ENCODE results near the gene EAPP.

DNA sequence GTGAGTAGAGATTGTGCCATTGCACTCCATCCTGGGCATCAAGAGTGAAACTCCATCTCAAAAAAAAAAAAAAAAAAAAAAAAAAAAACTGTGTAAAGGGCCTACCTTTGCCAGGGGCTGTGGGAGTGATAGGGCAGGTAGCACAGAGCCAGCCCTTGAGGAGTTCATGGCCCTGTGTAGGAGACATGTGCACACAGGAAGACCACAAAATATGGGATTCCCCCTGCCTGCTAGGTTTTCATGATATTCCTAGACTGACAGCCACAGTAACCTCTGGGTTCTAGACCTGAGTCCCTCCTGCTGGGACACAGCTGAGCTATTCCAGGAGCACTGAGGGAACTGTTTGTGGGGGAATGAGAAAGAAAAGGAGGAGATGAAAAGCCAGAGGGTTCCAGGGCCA lies 69.2 kb downstream of the EAPP start:
- TF ChIP-seq, protein P1, sequence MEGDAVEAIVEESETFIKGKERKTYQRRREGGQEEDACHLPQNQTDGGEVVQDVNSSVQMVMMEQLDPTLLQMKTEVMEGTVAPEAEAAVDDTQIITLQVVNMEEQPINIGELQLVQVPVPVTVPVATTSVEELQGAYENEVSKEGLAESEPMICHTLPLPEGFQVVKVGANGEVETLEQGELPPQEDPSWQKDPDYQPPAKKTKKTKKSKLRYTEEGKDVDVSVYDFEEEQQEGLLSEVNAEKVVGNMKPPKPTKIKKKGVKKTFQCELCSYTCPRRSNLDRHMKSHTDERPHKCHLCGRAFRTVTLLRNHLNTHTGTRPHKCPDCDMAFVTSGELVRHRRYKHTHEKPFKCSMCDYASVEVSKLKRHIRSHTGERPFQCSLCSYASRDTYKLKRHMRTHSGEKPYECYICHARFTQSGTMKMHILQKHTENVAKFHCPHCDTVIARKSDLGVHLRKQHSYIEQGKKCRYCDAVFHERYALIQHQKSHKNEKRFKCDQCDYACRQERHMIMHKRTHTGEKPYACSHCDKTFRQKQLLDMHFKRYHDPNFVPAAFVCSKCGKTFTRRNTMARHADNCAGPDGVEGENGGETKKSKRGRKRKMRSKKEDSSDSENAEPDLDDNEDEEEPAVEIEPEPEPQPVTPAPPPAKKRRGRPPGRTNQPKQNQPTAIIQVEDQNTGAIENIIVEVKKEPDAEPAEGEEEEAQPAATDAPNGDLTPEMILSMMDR (IDR thresholded peaks at IDR 0.05), result no peak
- no peak for TF ChIP-seq POLR2A (IDR thresholded peaks at IDR 0.05)
